ENCODE data around the gene TMEM82. TPM values are rescaled to one million over a fixed set of nuclear protein-coding genes. Genes with fewer than 3 reads are reported as not detected.
"Not testable (repeated sequence)": the region's sequence is repeated elsewhere in the genome, so short reads cannot be mapped to it uniquely, and the experiment has no call there.

TMEM82 gene
- total RNA-seq, result not detected
- long read RNA-seq, result 0 reads

DNA sequence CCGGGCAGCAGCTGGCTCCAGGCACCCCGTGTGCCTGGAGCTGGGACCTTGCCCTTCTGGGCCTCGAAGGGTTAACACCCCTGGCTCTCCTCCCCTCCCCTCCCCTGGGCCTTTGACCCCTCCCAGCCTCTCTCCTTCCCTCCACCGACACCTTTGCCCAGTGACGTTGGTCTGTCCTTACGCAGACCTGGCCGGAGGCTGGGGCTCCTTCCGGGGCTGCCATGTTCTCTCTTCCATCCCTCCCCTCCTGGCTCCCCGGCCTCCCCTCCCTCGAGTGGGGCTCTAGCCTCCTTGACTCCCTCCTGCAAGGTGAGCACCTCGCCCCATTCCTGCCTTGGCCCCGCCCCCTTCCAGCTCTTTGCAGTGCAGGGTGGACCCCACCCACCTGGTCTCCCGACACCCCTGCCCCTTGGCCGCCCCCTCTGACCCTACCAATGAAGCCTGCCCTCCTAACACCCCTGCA is at the start of gene TMEM82:
TMEM82 (plus strand) TSS at position 161 of the 463 bp plus-strand sequence; CDS start at position 222, 61 bp downstream.
- DNase-seq (ENCODE audit: low spot score), result no peak

DNA sequence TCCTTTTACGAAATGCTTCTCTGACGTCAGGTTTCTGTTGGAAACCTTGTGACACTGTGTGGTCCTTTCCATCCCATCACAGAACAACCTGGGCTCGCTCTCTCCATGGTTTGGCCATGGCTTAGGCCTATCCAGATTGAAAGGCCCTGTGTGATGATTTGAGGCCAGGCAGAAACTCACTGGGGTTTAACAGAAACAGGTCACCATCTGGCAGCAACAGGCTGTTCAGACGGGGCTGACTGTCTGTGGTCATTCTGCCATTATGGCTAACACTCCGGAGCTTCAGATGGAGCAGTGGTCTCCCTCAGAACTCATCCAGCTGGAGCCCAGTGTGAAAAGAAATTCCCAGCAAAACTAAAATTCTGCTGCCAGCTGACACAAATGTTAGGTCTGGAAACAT is 48.9 kb upstream of the TMEM82 start:
- DNase-seq (ENCODE audit: low spot score), result no peak

DNA sequence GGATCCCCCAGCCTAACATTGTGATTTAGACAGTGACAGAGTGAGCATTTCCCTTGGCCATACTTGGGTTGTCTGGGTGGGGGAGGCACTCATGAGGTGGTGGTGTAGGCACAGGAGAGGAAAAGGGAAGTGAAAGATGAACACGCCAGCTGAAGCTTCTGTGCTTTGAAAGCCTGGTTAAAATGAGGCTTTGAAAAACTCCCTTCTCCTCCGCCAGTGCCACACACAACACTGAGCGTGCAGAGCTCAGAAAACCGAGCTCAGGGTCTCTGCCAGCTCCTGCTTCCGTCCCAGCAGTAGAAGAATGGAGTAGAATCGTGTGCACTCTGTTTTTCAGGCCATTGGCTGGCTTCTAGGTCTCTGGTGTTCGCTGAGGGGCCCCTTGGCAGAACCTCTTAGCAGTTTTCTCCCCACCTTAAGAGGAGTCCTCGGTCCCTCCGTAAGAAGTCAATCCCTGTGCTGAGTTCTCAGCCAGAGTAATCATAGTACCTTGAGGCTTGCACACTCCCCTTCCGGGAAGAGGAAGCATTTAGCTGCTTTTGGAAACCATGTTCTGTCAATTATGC is 45.3 kb upstream of the TMEM82 start:
- no peak for DNase-seq (ENCODE audit: low spot score)

DNA sequence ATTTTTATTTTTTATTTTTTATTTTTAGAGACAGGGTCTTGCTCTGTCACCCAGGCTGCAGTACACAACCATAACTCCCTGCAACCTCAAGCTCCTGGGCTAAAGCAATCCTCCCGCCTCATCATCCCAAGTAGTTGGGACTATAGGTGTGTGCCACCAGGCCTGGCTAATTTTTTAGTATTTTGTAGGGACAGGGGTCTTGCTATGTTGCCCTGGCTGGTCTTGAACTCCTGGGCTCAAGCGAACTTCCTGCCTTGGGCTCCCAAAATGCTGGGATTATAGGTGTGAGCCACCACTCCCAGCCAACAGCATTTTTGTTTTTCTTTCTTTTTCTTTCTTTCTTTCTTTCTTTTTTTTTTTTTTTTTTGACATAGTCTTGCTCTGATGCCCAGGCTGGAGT is 44.1 kb upstream of the TMEM82 start:
- DNase-seq (ENCODE audit: low spot score), result no peak

DNA sequence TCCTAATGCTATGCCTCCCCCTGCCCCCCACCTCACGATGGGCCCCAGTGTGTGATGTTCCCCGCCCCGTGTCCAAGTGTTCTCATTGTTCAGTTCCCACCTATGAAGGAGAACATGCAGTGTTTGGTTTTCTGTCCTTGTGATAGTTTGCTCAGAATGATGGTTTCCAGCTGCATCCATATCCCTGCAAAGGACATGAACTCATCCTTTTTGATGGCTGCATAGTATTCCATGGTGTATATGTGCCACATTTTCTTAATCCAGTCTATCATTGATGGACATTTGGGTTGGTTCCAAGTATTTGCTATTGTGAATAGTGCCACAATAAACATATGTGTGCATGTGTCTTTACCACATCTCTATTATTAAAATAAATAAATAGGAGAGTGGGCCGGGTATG is 43.0 kb upstream of the TMEM82 start:
- DNase-seq (ENCODE audit: low spot score), result not testable (repeated sequence)

DNA sequence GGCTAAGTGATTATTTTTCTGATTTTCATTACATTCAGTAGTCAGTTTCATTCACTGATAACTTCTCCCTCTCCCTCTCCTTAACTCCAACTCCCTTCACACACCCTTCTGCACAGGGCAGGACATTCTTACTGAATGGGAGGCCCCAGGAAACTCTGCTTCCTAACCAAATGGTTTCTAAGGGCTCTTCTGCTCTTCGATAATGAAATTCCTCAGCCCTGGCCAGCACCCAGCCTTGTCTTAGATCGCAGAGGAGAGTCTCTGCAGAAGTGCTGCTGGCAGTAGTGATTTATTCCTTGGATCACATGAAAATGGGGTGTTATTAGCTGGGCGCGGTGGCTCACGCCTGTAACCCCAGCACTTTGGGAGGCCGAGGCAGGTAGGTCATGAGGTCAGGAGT is 41.8 kb upstream of the TMEM82 start:
- DNase-seq (ENCODE audit: low spot score), result no peak

DNA sequence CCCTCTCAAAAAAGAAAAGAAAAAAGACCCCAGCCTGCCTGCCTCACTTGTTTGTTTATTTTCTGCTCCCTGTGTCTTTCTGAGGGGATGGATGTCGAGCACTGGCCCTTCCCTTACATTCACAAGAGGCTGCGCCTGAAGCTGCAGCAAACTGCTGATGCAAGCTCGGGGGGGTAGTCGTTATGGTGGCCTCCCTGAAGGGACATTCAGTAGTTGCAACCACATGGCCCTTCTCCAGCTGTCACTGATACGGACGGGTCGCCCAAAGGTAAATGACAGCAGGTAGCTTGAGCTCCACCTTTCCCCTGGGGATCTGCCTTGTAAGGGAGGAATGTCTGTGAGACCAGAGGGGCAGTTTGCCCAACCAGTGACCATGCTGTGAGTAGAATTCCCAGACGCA is 40.5 kb upstream of the TMEM82 start:
- no peak for DNase-seq (ENCODE audit: low spot score)

DNA sequence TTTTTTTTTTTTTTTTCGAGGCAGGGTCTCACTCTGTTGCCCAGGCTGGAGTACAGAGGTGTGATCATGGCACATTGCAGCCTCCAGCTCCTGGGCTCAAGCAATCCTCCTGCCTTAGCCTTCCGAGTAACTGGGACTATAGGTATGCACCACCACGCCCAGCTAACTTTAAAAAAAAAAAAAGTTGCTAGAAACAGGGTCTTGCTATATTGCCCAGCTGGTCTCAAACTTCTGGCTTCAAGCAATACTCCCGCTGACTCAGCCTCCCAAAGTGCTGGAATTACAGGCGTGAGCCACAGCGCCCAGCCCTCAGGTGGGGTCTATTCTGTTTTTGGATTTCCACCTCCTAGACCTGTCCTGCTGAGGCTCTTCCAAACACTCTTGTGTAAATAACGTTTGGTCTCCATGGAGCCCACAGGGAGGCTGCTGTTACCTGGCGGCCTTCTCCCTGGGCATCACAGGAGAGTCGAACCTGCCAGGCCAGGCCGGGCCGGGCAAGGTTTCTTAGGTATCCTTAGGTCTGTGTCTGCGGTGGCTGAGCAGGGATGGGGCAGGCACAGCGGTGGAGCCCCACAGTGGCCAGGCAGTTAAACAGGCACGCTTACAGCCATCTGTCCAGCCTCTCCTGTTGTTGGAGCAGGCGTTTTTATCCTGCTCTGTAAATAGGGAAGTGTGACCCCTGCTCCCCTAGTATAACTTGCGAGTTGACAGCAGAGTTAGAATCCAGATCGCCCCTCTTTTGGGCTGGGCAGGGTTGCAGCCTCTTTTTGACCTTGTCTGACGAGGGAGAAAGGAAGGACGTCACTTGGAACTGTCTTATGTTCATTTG is 39.4 kb upstream of the TMEM82 start:
- DNase-seq (ENCODE audit: low spot score), result no peak

DNA sequence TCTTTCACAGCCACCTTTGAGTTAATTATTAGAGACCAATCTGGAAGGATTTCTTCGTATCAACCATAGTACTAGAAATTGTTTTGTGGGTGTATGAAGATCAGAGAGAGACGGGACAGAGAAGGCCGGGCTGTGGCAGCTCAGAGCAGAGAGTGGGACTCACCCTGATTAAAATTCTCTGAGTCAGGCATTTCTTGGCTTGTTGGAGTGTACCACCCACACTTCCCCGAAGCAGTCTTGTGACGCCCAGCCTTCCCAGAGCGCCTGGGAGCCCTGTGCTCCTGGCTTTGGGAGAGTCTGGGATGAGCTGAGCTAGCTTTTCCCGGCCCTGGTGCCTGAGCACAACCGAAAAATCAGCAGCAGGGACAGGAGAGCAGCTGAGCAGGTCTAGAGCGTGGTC is 38.7 kb upstream of the TMEM82 start:
- DNase-seq (ENCODE audit: low spot score), result no peak

DNA sequence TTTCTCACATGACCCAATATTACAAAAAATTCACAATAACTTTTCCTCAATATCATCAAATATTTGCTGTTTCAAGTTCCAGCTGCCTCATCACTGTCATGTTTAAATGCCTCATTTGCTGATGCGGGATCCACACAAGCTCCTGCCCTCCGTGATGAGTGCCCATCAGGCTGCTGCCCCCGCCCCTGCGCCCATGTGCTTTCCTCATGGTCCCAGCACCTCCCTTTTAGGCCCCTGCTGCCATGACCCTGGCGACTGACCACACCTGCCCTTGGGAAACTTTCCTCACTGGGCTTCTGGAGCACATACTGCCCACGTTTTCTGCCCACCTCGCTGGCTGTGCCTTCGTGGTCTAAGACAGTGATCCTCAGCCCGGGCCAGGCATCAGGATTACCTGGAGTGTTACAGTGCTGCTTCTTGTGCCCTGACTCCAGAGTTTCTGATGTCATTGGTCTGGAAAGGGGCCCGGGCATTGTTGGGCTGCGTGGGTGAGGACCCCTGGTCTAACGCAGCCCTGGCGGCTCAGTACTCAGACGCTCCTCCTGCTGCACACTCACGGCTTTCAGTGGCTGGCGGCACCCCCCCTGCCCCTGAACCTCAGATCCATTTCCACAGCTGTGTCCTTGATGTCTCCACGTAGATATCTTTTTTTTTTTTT is 37.6 kb upstream of the TMEM82 start:
- DNase-seq (ENCODE audit: low spot score), result no peak

DNA sequence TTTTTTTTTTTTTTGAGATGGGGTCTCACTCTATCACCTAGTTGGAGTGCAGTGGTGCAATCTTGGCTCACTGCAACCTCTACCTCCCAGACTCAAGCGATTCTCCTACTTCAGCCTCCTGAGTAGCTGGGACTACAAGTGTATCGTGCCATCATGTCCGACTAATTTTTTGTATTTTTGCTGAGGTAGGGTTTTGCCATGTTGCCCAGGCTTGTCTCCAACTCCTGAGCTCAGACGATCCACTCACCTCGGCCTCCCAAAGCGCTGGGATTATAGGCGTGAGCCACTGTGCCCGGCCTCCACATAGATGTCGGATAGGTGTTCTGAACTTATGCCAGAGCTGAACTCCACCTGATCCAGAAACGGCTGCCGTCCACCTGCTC is 37.1 kb upstream of the TMEM82 start:
- DNase-seq (ENCODE audit: low spot score), result no peak

DNA sequence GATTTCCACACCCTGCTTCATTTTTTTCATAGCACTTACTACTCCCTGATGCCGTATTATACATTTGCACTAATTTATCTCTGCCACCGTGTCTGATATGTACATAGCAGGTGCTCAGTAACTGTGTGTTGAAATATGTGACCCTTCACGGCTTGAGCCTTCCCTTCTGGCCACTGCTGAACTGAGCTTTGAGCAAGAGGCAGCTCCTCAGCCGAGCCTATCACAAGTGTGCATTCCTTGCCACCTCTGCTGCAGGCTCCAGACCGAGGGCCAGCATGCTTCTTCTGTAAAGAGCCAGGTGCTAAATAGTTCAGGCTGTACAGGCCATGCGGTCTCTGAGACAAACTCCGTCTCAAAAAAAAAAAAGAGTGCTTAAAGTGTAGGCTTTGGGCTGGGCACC is 35.5 kb upstream of the TMEM82 start:
- no peak for DNase-seq (ENCODE audit: low spot score)

DNA sequence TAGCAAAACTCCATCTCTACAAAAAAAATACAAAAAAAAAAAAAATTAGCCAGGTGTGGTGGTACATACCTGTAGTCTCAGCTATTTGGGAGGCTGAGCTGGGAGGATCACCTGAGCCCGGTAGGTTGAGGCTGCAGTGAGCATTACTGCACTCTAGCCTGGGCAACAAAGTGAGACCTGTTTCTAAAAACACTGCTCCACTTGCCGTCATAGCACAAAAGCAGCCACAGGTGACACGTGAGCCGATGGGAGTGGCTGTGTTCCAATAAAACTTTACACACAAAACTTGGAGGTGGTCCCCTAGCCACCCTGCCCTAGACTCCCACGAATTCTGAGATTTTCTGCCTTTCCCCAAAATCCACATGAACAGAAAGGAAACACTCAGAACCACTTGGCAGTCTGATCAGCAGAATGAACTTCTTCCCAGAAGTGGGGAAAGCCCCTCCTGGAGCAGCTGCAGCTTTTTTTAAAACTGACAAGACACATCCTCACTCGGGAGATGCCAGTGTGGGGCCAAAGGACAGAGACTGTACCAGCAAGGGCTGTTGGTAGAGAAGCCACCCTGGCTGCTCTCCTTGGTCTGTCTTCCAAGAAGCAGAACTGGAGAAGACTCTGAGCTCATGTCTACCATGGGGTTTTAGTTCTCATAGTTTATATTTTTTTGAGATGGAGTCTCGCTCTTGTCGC is 34.9 kb upstream of the TMEM82 start:
- DNase-seq (ENCODE audit: low spot score), result no peak

DNA sequence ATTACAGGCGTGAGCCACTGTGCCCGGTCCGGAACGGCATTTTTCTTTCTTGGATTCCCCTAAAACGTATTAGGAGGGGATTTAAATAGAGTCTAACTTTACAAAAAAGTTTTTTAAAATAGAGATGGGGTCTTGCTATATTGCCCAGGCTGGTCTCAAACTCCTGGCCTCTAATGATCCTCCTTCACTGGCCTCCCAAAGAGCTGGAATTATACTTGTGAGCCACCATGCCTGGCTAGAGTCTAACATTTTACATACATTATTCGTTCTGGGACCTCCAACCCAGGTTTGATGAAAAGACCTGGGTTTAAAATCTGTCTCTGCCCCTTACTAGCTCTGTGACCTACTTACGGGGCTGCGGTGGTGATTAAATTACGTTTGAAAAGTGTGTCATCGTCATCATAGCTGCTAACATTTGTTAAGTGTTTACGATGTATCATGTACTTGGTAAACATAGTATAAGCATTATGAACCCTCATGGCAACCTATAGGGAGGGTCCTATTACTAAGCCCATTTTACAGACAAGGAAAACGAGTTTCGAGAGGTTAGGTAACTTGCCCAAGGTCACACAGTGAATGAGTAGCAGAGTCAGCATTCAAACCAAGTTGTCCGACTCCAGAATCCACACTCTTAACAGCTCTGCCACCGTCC is 33.7 kb upstream of the TMEM82 start:
- no peak for DNase-seq (ENCODE audit: low spot score)

DNA sequence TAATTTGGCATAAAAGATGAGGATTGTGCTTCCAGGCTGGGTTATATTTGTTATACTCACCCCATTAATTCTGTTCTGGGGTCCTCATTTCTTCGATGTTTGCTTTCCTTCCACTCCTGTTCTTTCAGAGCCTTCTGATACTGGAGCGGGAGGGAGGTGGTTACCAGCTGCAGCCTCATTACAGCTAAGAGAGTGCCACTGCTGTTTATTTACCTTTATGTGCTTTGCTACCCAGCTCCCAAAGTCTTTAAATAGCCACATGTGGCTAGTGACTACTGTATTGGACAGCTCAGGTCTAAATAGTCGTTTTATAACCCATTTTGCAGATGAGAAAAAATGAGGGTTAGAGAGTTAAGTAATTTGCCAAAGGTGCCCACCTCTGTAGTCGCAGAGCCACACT is 33.1 kb upstream of the TMEM82 start:
- DNase-seq (ENCODE audit: low spot score), result no peak

DNA sequence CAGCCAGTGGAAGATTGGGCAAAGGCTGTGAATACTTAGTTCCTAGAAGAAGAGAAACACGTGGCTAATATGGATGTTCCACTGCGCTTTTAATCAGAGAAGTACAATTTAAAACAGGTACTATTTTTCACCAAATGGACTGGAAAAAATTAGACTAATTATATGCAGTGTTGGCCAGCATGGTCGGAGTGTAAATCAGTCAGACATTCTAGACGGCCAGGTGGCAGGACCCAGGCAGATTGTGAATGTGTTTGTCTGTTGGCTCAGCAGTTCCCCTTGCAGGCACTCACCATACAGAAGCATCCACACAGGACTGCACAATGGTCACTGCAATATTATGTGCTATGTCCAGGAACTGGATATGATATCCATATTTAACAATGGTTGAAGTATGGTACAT is 30.1 kb upstream of the TMEM82 start:
- no peak for DNase-seq (ENCODE audit: low spot score)

DNA sequence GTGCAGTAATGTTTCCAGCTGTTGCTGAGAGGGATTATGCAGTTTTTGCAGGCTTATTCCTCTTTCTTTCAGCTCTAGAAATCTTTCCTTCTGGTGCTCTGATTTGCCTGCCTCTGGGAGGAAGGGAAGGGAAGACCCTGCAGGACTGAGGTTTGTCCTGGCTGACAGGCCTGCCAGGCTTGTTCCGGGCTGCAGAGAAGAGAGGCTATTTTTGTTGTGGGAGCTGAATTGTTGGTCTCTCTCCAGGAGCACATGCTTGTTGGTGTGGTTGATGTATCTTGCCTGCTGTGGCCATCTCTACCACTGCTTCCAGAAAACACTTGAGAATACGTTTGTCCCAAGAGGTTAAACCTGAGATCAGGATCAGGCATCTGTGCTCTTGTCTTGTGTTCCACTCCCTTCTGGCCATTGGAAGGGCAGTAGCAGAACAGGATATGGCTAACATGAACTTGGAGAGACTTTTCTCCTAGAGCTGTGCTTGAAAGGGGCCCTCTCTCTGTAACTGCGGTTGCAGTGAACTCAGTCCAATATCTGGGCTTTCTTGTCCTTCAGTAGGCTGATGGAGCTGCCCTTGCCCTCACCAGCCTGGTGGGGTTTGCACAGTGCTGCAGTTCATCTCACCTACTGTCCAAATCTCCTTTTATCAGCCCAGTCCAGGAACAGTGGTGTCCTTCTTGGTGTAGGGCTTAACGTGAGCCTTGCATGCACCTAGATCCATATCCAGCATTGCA is 27.7 kb upstream of the TMEM82 start:
- DNase-seq (ENCODE audit: low spot score), result no peak

DNA sequence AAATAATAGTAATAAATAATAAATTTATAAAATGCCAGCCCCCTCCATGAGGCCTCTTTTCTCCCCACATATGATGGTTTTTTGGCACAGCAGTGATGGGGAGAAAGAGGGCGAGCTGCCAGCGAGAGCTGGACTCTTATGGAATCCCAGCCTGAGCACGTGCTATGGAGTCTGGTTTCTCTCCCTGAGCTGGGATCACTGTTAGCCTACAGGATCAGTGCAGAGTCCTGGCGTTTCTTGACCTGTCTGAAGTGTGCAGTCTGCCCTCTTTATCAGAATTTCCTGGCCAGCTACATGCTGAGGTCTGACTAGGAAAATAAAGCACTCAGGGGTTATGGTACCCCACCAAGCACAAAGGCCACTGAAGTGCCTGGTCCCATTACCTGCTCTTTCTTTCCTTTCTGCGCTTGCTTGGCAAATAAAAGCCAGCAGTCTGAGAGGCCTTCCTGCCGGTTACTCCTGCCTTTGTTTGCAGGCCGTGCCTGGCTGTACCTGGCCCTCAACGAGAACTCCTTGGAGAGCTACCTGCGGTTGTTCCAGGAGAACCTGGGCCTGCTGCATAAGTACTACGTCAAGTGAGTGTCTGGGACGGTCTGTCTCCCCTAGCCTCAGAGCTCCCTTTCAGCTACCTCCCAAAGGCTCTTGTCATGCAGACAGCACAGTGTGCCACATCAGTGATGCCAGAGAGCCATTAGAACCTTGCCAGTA is 24.7 kb upstream of the TMEM82 start:
- DNase-seq (ENCODE audit: low spot score), result no peak

DNA sequence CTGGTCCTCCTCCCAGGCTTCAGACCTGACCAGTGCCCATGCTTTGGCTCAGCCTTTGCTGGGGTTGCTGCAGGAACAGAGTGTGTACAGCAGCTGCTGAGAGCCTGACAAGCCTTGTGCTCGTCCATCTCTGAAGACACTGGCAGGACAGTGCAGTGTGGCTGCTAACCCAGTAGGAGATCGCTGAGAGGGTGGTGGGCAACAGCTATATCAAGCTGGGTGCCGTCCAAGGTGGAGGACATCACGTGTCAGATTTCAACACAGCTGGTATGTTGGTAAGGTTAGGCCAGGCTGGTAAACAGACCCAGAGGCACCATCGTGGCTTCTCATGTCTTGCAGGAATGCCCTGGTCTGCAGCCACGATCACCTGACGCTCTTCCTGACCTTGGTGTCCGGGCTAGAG is 24.1 kb upstream of the TMEM82 start:
- no peak for DNase-seq (ENCODE audit: low spot score)

All from mesenteric fat pad (tissue), 1 donor.